NB4 (cell line): ENCODE results near the gene CDH13.

ENCODE experiments used
- DNase-seq: peaks from one replicate; pipeline ENCODE4 v3.0.0; 2010; ENCODE audit warnings: low read depth
- H3K4me3 ChIP-seq: one replicate; pipeline ENCODE4 v1.5.1; 2011; ENCODE audit warnings: mild to moderate bottlenecking, low read depth, low read length, moderate library complexity
- MYC ChIP-seq: IDR thresholded peaks from 2 replicates; pipeline ENCODE4 v1.6.1; 2011; ENCODE audit warnings: low read depth, low read length
- POLR2A ChIP-seq: IDR thresholded peaks from 2 replicates; pipeline ENCODE4 v1.6.1; 2011; ENCODE audit warnings: mild to moderate bottlenecking; ENCODE audit not compliant: insufficient read length; ENCODE audit errors: extremely low read depth
- TF ChIP-seq, protein P1 (sequence below): IDR thresholded peaks from 2 replicates; pipeline ENCODE4 v1.6.1; 2011; ENCODE audit warnings: low read depth, low read length
- TF ChIP-seq, protein P2 (sequence below): IDR thresholded peaks from one replicate; pipeline ENCODE4 v1.5.1; 2012; ENCODE audit warnings: low read depth, low read length

Gene CDH13

DNA sequence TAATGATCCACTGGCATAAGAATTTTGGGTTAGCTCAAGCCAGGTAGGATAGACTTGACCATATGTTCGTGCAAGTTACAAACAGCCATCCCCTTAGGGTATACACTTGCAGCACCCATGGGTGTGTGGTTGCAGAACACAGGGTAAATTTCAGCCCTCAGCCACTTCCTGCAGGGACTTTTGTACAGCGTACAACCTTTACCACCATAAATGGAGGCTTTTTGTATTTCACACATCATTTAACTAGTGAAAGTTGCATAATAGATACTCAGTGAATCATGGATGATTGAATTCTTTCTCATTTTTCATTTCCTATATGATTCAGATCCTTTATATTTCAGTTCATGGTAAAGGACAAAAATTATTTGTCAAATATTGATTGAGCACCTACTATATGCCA lies 473.9 kb downstream of the CDH13 start:
- no peak overlapping the region for H3K4me3 ChIP-seq
- TF ChIP-seq POLR2A, result no peak
- TF ChIP-seq, protein P1, sequence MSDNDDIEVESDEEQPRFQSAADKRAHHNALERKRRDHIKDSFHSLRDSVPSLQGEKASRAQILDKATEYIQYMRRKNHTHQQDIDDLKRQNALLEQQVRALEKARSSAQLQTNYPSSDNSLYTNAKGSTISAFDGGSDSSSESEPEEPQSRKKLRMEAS, result no peak
- DNase-seq, result no peak

DNA sequence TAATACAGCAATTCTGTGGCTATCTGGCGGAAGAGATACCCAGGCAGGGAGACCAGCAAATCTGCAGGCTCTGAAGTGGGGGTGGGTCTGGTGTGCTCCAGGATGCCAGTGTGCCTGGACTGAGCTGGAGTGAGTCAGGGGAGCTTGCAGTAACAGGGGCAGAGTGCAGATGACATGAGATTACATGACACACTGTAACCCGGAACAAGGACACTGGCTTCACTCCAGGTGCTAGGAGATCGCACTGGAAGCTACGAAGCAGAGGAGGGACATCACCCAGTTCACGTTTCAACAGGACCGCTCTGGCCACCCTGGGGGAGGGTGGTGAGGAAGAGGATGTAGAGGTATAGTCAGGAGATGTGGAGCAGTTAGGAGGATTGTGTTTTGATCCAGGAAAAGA lies 475.6 kb downstream of the CDH13 start:
- no peak for DNase-seq
- TF ChIP-seq MYC (no peak), POLR2A (no peak)
- TF ChIP-seq, protein P1, result no peak
- TF ChIP-seq, protein P2, sequence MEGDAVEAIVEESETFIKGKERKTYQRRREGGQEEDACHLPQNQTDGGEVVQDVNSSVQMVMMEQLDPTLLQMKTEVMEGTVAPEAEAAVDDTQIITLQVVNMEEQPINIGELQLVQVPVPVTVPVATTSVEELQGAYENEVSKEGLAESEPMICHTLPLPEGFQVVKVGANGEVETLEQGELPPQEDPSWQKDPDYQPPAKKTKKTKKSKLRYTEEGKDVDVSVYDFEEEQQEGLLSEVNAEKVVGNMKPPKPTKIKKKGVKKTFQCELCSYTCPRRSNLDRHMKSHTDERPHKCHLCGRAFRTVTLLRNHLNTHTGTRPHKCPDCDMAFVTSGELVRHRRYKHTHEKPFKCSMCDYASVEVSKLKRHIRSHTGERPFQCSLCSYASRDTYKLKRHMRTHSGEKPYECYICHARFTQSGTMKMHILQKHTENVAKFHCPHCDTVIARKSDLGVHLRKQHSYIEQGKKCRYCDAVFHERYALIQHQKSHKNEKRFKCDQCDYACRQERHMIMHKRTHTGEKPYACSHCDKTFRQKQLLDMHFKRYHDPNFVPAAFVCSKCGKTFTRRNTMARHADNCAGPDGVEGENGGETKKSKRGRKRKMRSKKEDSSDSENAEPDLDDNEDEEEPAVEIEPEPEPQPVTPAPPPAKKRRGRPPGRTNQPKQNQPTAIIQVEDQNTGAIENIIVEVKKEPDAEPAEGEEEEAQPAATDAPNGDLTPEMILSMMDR, result no peak
- H3K4me3 ChIP-seq, result no peak overlapping the region

DNA sequence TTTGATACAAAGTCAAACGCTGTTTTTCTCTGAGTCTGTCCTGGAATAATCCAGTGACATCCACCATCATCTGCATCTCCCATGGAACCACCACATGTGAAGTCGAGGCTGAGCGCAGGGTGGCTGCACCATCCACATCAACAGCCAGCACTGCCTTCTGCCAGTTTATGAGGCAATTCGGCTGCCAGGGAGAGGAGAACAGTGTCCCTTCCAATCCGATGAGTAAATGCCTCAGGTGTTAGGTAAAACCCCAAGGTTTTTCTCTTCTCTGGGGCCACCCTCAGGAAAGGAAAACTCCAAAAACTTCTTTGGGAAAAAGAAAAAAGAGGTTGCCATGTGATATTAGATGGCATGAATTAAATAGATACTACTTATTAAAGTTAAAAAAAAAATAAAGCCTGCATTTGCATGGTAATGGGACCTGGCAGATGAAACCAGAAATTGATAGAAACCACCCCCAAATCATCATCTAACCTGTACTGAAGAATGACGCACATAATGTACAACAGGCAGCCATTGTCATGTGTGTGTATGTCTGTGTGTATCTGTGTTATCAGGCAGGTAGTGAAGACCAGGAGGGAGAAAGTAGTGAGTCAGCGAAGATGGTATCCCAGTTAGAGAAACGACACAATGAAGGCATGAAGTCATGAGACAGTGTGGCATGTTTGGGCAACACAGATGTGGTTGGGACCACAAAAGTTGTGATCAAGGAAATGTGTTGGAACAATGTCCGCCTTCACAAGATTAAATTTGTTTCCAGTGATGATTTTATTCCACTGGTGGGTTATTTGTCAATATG lies 478.7 kb downstream of the CDH13 start:
- TF ChIP-seq, protein P1, result no peak
- TF ChIP-seq, protein P2, result no peak
- TF ChIP-seq MYC (no peak), POLR2A (no peak)
- DNase-seq, result no peak
- no peak overlapping the region for H3K4me3 ChIP-seq

DNA sequence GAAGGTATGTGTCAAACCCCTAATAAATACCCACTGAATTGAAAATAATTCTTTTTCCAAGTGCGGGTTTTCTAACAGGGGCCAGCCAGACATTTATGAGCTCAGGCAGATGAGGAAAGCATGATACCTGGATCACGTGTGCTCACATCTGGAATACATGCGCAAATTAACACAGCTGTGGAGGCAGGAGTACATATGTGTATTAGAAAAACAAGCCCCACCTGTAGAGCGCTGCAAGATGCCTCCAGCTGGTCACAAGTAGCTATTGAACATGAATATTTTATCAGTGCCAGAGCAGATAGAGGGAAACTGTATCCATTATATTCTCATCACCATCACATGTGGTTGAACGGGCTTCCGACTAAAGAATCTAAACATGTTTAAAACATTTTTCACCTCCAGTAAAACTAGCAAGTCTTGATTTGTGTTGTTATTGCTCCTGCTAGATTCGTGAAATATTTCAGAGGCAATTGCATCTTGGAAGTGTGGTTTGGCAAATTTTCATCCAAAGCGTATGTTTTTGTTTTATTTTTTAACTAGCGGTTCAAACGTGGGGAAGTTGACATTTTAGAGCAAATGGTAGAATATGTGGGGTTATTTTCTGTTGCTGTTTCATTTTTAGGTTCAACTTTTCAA lies 482.8 kb downstream of the CDH13 start:
- TF ChIP-seq, protein P1, result no peak
- no peak for TF ChIP-seq MYC
- TF ChIP-seq, protein P2, result no peak
- TF ChIP-seq POLR2A, result no peak
- H3K4me3 ChIP-seq, result no peak overlapping the region
- no peak for DNase-seq

DNA sequence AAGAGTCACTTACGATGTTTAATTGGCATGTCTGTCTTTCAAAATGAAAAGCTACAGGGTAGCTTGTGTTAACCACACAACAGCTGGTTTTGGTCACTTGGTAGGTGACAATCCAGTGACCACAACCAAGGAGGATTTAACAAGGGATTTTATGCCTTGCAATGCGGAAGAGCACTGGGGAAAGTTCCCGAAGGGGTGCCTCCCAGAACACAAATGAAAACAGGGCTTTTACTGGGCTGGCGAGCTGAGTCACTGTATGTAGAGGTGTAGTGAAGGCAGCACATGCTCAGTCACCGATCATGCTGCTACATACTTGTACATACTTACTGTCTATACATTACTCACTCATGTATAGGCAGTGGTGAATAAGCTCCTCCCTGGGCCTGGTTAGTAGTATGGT lies 483.5 kb downstream of the CDH13 start:
- H3K4me3 ChIP-seq, result no peak overlapping the region
- no peak for DNase-seq
- TF ChIP-seq, protein P2, result no peak
- TF ChIP-seq, protein P1, result no peak

DNA sequence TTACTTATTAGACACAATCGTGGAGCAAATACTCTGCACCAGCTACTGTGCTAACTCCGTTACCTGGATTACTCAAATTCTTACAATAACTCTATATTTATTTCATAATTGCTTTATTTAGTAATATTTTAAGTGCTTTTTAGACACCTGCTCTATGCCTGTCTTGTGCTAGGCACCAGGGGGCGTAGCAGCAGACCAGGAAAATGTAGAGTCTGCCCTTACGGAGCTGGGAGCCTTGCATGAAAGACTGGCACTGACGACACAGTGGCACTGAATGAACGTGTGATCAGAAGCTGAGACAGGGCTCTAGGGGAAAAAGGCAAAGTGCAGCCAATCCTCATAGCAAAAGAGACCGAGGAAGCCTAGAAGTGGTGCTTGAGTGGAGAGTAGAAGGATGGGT lies 486.5 kb downstream of the CDH13 start:
- peak; percentile 50 for DNase-seq
- TF ChIP-seq, protein P2, result peak; percentile 78
- no peak for TF ChIP-seq POLR2A
- TF ChIP-seq, protein P1, result no peak
- TF ChIP-seq MYC, result no peak
- H3K4me3 ChIP-seq, result no peak overlapping the region
